GM12878 (cell line): Measurements from ENCODE around the gene AASDH. TPM values are rescaled to one million over a fixed set of nuclear protein-coding genes. Genes with fewer than 3 reads are reported as not detected.

Experiments
- ATAC-seq: fragments of 200-7000 bp; cut with Tn5 transposase; 3 replicates; pipeline ENCODE4 v1.9.1; 2020; ENCODE audit warnings: mild to moderate bottlenecking, moderate library complexity
- BruUV-seq: library from RNA; stranded (reverse); fragments of 400-500 nt; replicated peaks from 2 replicates; lab custom pipeline; 2021; lab: Mats Ljungman, UMichigan
- CTCF ChIA-PET: fragments of 300-600 bp; sonication (Branson Sonifier 250); formaldehyde crosslinking; extraction: SDS; loops from one replicate; lab custom pipeline; 2021; ENCODE audit warnings: inconsistent platforms; lab: Yijun Ruan, JAX
- POLR2A ChIA-PET: fragments of 350-600 bp; formaldehyde crosslinking; extraction: SDS; loops from one replicate; lab custom pipeline; 2021; ENCODE audit warnings: inconsistent platforms; lab: Charles Lee
- RAD21 ChIA-PET: fragments of 300-600 bp; sonication (Branson Sonifier 250); formaldehyde crosslinking; loops from one replicate; lab custom pipeline; 2023; ENCODE audit warnings: antibody characterized with exemption; ENCODE audit not compliant: unreplicated experiment; lab: Charles Lee
- SMC1A ChIA-PET: fragments of 300-600 bp; sonication (Branson Sonifier 250); formaldehyde crosslinking; loops from one replicate; lab custom pipeline; 2023; ENCODE audit not compliant: unreplicated experiment, uncharacterized antibody; lab: Charles Lee
- DNase-seq: peaks from one replicate; pipeline ENCODE4 v3.0.0-alpha.2; 2011; ENCODE audit warnings: low read depth, low spot score
- FAIRE-seq: peaks from 3 replicates; lab custom pipeline; 2011; peaks lifted over from hg19 to GRCh38; lab: Jason Lieb, UNC
- H2AFZ ChIP-seq: 2 replicates; pipeline ENCODE4 v1.6.0; 2011; ENCODE audit warnings: low read depth, low read length, control low read depth; ENCODE audit not compliant: control insufficient read depth
- H3K27ac ChIP-seq: 2 replicates; pipeline ENCODE4 v1.5.1; 2011; ENCODE audit warnings: control low read depth; ENCODE audit not compliant: control insufficient read depth, insufficient read depth
- H3K27me3 ChIP-seq, 2 experiments: replicated peaks in 1 of 2; 2 replicates each; pipeline versions ENCODE4 v1.6.0 to v1.6.1; 2011; ENCODE audit warnings: low read length in 1 of 2; ENCODE audit not compliant: control insufficient read depth in 2 of 2, insufficient read depth in 2 of 2
- H3K36me3 ChIP-seq, 2 experiments: 2 replicates each; pipeline ENCODE4 v1.5.1; 2011; ENCODE audit warnings: low read length in 1 of 2; ENCODE audit not compliant: control insufficient read depth in 2 of 2, insufficient read depth in 2 of 2
- H3K4me1 ChIP-seq: 2 replicates; pipeline ENCODE4 v1.6.1; 2011; ENCODE audit warnings: mild to moderate bottlenecking, low read length, moderate library complexity, mixed read lengths; ENCODE audit not compliant: control insufficient read depth, insufficient read depth
- H3K4me2 ChIP-seq: 2 replicates; pipeline ENCODE4 v1.6.0; 2011; ENCODE audit warnings: control low read depth; ENCODE audit not compliant: control insufficient read depth, insufficient read depth
- H3K4me3 ChIP-seq: fragments of 200-600 bp; sonication (generic); 2 replicates; pipeline ENCODE4 v1.5.1; 2016
- H3K79me2 ChIP-seq: 2 replicates; pipeline ENCODE4 v1.6.0; 2011; ENCODE audit warnings: low read length; ENCODE audit not compliant: control insufficient read depth, insufficient read depth
- H3K9ac ChIP-seq: 2 replicates; pipeline ENCODE4 v1.8.0; 2011; ENCODE audit warnings: low read length, control low read depth, mixed read lengths; ENCODE audit not compliant: control insufficient read depth, insufficient read depth
- H3K9me3 ChIP-seq: replicated peaks from 3 replicates; pipeline ENCODE4 v1.5.1; 2011; ENCODE audit warnings: mild to moderate bottlenecking, low read length; ENCODE audit not compliant: control insufficient read depth, insufficient read depth
- H4K20me1 ChIP-seq: 2 replicates; pipeline ENCODE4 v1.6.0; 2011; ENCODE audit not compliant: control insufficient read depth, insufficient read depth
- CTCF ChIP-seq, 3 experiments: IDR thresholded peaks in 2 of 3; conservative IDR thresholded peaks in 1 of 3; 2 replicates each; pipeline ENCODE4 v1.5.1; 2011; ENCODE audit warnings: low read depth in 3 of 3, low read length in 3 of 3, mild to moderate bottlenecking in 3 of 3, control low read depth in 2 of 3, moderate library complexity in 2 of 3, inconsistent platforms in 1 of 3, mixed read lengths in 1 of 3; ENCODE audit not compliant: control insufficient read depth in 2 of 3, insufficient read depth in 1 of 3; ENCODE audit errors: extremely low read depth in 1 of 3
- JUNB ChIP-seq: IDR thresholded peaks from 2 replicates; pipeline ENCODE4 v1.6.1; 2016; ENCODE audit warnings: antibody characterized with exemption, mild to moderate bottlenecking
- KAT2A ChIP-seq: conservative IDR thresholded peaks from 2 replicates; pipeline ENCODE4 v1.6.1; 2011; ENCODE audit warnings: low read depth, low read length; ENCODE audit not compliant: control insufficient read depth
- POLR2AphosphoS5 ChIP-seq: IDR thresholded peaks from 2 replicates; pipeline ENCODE4 v1.6.1; 2011; ENCODE audit warnings: mild to moderate bottlenecking, low read length, inconsistent platforms
- PRDM15 ChIP-seq: fragments of 450-650 bp; formaldehyde crosslinking; IDR thresholded peaks from 2 replicates; pipeline ENCODE4 v1.4.0; 2020; ENCODE audit warnings: mild to moderate bottlenecking, moderate library complexity
- RBBP5 ChIP-seq: fragments of 200-600 bp; sonication (generic); conservative IDR thresholded peaks from 2 replicates; pipeline ENCODE4 v1.6.1; 2016
- REST ChIP-seq: IDR thresholded peaks from 2 replicates; pipeline ENCODE4 v1.6.1; 2012; ENCODE audit warnings: mild to moderate bottlenecking, low read depth, low read length
- ZBTB4 ChIP-seq: fragments of 450-650 bp; formaldehyde crosslinking; IDR thresholded peaks from 2 replicates; pipeline ENCODE4 v1.4.0; 2022; ENCODE audit warnings: mild to moderate bottlenecking, moderate library complexity
- ZNF217 ChIP-seq: fragments of 450-650 bp; IDR thresholded peaks from 2 replicates; pipeline ENCODE4 v1.6.1; 2017; ENCODE audit warnings: antibody characterized with exemption, mild to moderate bottlenecking
- WGBS: methylation state at CpG from one replicate; pipeline ENCODE4 v1.1.6; 2016; ENCODE audit warnings: low lambda C conversion rate; ENCODE audit not compliant: insufficient replicate concordance, insufficient coverage; ENCODE audit errors: missing lambda C conversion rate; 5-methylcytosine and 5-hydroxymethylcytosine counted together
- in situ Hi-C: fragments of 300-500 bp; cut with MboI; formaldehyde crosslinking; loops from 9 replicates; pipeline ENCODE4 v1.14.3; 2018; ENCODE audit warnings: mixed read lengths
- intact Hi-C: fragments of 100-400 bp; cut with micrococcal nuclease; formaldehyde crosslinking; loops from one replicate; pipeline ENCODE4 v1.14.2; 2022; ENCODE audit not compliant: unreplicated experiment
- polyA plus RNA-seq, 11 experiments: library from polyadenylated mRNA; depleted of rRNA in 4 of 11; unstranded in 6 of 11; stranded (reverse) in 5 of 11; fragments of >200 nt; fragmentation: Nextera tagmentation in 4 of 11; fragmentation: Illumina TruSeq in 1 of 11; extraction: Ambion mirVana in 4 of 11; extraction: Trizol in 1 of 11; gene quantifications; 1 replicate in 1 of 11; 2 replicates in 10 of 11; pipeline versions ENCODE4 v1.2.1 to v1.2.3, GENCODE V29; 2011 to 2016; ENCODE audit warnings: inconsistent platforms in 2 of 11, missing spikeins in 2 of 11, low read depth in 1 of 11
- total RNA-seq, 4 experiments: library from RNA; depleted of rRNA in 3 of 4; stranded (reverse); fragments of >200 nt in 3 of 4; fragmentation: Illumina TruSeq in 1 of 4; extraction: Trizol in 1 of 4; gene quantifications; 2 replicates each; pipeline versions ENCODE4 v1.2.1 to v1.2.3, GENCODE V29; 2013 to 2021

AASDH gene
- total and polyA plus RNA-seq, 10 of the 15 experiments (the other 5 are each of a cell fraction or from before 2014, with no cell fraction given) = 7.3 to 19.1 (median 11.3) TPM

- Histone ChIP-seq H3K4me2 (no peak overlapping the region), H3K36me3 (no peaks in the 10 kb centered on the region), H3K79me2 (no peaks in the 10 kb centered on the region), H4K20me1 (no peaks in the 10 kb centered on the region), H3K4me3 (no peak overlapping the region), H3K9me3 (no peaks in the 10 kb centered on the region), H3K27ac (no peak overlapping the region), H3K4me1 (no peaks in the 10 kb centered on the region), H2AFZ (no peak overlapping the region), H3K27me3 (no peaks in the 10 kb centered on the region), H3K9ac (no peak overlapping the region)
- RAD21 ChIA-PET = no interaction called here
- 92% methylated on average over 1 of the region's 1 CpG for WGBS
- intact Hi-C loops (no loop called here), in situ Hi-C loops (no loop called here)
- POLR2A ChIA-PET = no interaction called here
- no peak for FAIRE-seq
- DNase-seq = no peak
- no peak for ATAC-seq
- SMC1A ChIA-PET = no interaction called here
- CTCF ChIA-PET = interaction anchor here (0.6 kb wide), 1 partner anchor 41 kb away, joined by 4 read pairs; no protein-coding TSS in a partner anchor
- TF ChIP-seq ZBTB4 (CRISPR knock-in tag) = no peak
- no peak for TF ChIP-seq POLR2AphosphoS5
- TF ChIP-seq JUNB = no peak
- TF ChIP-seq PRDM15 (CRISPR knock-in tag) = no peak
- no peak for TF ChIP-seq REST
- TF ChIP-seq ZNF217 = no peak
- no peak for TF ChIP-seq CTCF (IDR thresholded peaks at IDR 0.05 in 2 of 3, conservative IDR thresholded peaks at IDR 0.05 in 1 of 3; ENCODE audit: control insufficient read depth in 2 of 3, extremely low read depth in 1 of 3, insufficient read depth in 1 of 3, low read depth in 3 of 3, low read length in 3 of 3)
- TF ChIP-seq KAT2A = no peak
- TF ChIP-seq RBBP5 = no peak
- no TSS peak for BruUV-seq
These were observed 12.3 kb downstream of the AASDH start for GRCh38 chr4:56374956-56375355.
